Aorta (tissue), 5 donors: Measurements from ENCODE around the gene ELF3. TPM values are rescaled to one million over a fixed set of nuclear protein-coding genes. Genes with fewer than 3 reads are reported as not detected.
"Not testable (repeated sequence)": the region's sequence is repeated elsewhere in the genome, so short reads cannot be mapped to it uniquely, and the experiment has no call there.

Experiments used
- ATAC-seq: fragments of 200-7000 bp; cut with Tn5 transposase; one replicate; pipeline ENCODE4 v1.9.1; 2022; ENCODE audit warnings: moderate library complexity; ENCODE audit not compliant: low FRiP score
- DNase-seq, 2 donors: peaks; one replicate each; pipeline ENCODE4 v3.0.0-alpha.2; 2020
- H3K27ac ChIP-seq, 2 donors: one replicate each; pipeline ENCODE4 v1.5.1; 2013; ENCODE audit warnings: low read length in 2 of 2, mild to moderate bottlenecking in 2 of 2, moderate library complexity in 2 of 2, control low read depth in 1 of 2, inconsistent platforms in 1 of 2, low read depth in 1 of 2
- H3K27me3 ChIP-seq, 2 donors: one replicate each; pipeline ENCODE4 v1.6.1; 2013; ENCODE audit warnings: control low read depth in 1 of 2, low read length in 1 of 2, mild to moderate bottlenecking in 1 of 2, moderate library complexity in 1 of 2; ENCODE audit not compliant: insufficient read depth in 2 of 2, control insufficient read depth in 1 of 2
- H3K36me3 ChIP-seq, 2 donors: one replicate each; pipeline ENCODE4 v1.6.1; 2013; ENCODE audit warnings: control low read depth in 1 of 2, low read length in 1 of 2, mild to moderate bottlenecking in 1 of 2; ENCODE audit not compliant: insufficient read depth in 2 of 2, control insufficient read depth in 1 of 2
- H3K4me1 ChIP-seq, 2 donors: one replicate each; pipeline ENCODE4 v1.6.1; 2013; ENCODE audit warnings: low read length in 2 of 2, control low read depth in 1 of 2, mild to moderate bottlenecking in 1 of 2, moderate library complexity in 1 of 2; ENCODE audit not compliant: insufficient read depth in 2 of 2, control insufficient read depth in 1 of 2
- H3K4me3 ChIP-seq, 2 donors: one replicate each; pipeline ENCODE4 v1.5.1; 2013; ENCODE audit warnings: low read length in 2 of 2, control low read depth in 1 of 2, mild to moderate bottlenecking in 1 of 2
- H3K9me3 ChIP-seq: one replicate; pipeline ENCODE4 v1.6.1; 2013; ENCODE audit warnings: mild to moderate bottlenecking, low read length; ENCODE audit not compliant: control insufficient read depth
- WGBS, 2 donors: extraction: QIAGEN DNeasy Blood & Tissue Kit; methylation state at CpG; one replicate each; pipeline ENCODE4 v1.1.7; 2013; 5-methylcytosine and 5-hydroxymethylcytosine counted together
- intact Hi-C, 2 donors: fragments of 100-400 bp; cut with DNase I; formaldehyde crosslinking; loops; one replicate each; pipeline versions ENCODE4 v1.14.2 to v1.15.0; 2022
- microRNA-seq, 2 donors: library from miRNA; unstranded; fragments of <30 nt; microRNA quantifications; one replicate each; pipeline ENCODE4 v1.2.0, GENCODE V29; 2020
- polyA plus RNA-seq, 2 donors: library from polyadenylated mRNA; stranded (reverse); fragments of 200-250 nt; gene quantifications; one replicate each; pipeline ENCODE4 v1.2.3, GENCODE V29; 2013
- total RNA-seq, 2 donors: library from RNA; stranded (reverse); fragmentation: NEBNext Ultra II Directional; extraction: Animal tissue kit (Norgen Biotek cat#: 25700); gene quantifications; one replicate each; pipeline ENCODE4 v1.2.1, GENCODE V29; 2021
- donor health status: healthy with polysubstance abuse.
- donor health status: Bipolar disorder and iron deficiency.
- donor health status: DM: no; HTN: no; CAD: no.
- donor health status: DM: no; HTN: no; CAD: no.
- donor health status: DM: yes; HTN: yes; CAD: no.

Gene ELF3
- total and polyA plus RNA-seq, 4 donors, result 0.27 to 50.6 (median 1.5) TPM

GRCh38 chr1:202064889-202065312, 54.5 kb downstream of the ELF3 start:
- H3K4me3 ChIP-seq, H3K27ac ChIP-seq, intact Hi-C loops, ATAC-seq, H3K27me3 ChIP-seq, H3K4me1 ChIP-seq, H3K36me3 ChIP-seq, H3K9me3 ChIP-seq, DNase-seq: not testable (repeated sequence)
- 94 to 95% methylated on average over 10 of the region's 10 CpGs for WGBS, 2 donors

Small RNA genes within 50 kb of the gene (microRNA-seq; reads per million reads assigned to microRNA genes)
- 0 to 1.2 reads per million in 2 donors for gene MIR6740

Other genes with a start within 250 kb of the ELF3 start
- gene IPO9, start 181.4 kb upstream of the ELF3 start, total RNA-seq, result 10 to 100 TPM; 36.6 to 45.0 TPM
- 10 to 100 TPM; 12.0 to 27.7 TPM for gene IPO9, start 181.4 kb upstream of the ELF3 start, polyA plus RNA-seq
- gene SHISA4, start 121.7 kb upstream of the ELF3 start, total RNA-seq, result 10 to 100 TPM; 30.6 to 39.9 TPM
- 10 to 100 TPM; 76.1 to 93.1 TPM for gene SHISA4, start 121.7 kb upstream of the ELF3 start, polyA plus RNA-seq
- 100 to 1,000 TPM; 347 to 469 TPM for gene LMOD1, start 64.0 kb upstream of the ELF3 start, total RNA-seq
- 100 to 1,000 TPM; 368 to 601 TPM for gene LMOD1, start 64.0 kb upstream of the ELF3 start, polyA plus RNA-seq
- gene TIMM17A, start 55.1 kb upstream of the ELF3 start, total RNA-seq, result 10 to 100 TPM; 29.2 to 48.8 TPM
- gene TIMM17A, start 55.1 kb upstream of the ELF3 start, polyA plus RNA-seq, result 10 to 100 TPM; 34.4 to 77.4 TPM
- 10 to 100 TPM; 28.0 to 43.1 TPM for gene RNPEP, start 27.9 kb upstream of the ELF3 start, total RNA-seq
- gene RNPEP, start 27.9 kb upstream of the ELF3 start, polyA plus RNA-seq, result 10 to 100 TPM; 29.1 to 31.6 TPM
- under 1 TPM in 1 of 2 donors, not detected in 1; 0.06 TPM for gene GPR37L1, start 112.3 kb downstream of the ELF3 start, total RNA-seq
- not detected for gene GPR37L1, start 112.3 kb downstream of the ELF3 start, polyA plus RNA-seq
- gene ARL8A, start 134.2 kb downstream of the ELF3 start, total RNA-seq, result 10 to 100 TPM; 66.3 to 87.7 TPM
- gene ARL8A, start 134.2 kb downstream of the ELF3 start, polyA plus RNA-seq, result 10 to 100 TPM; 21.8 to 32.2 TPM
- gene PTPN7, start 150.0 kb downstream of the ELF3 start, total RNA-seq, result 1 to 10 TPM; 3.4 to 5.7 TPM
- 1 to 10 TPM in 1 of 2 donors, under 1 TPM in 1; 0.33 to 3.4 TPM for gene PTPN7, start 150.0 kb downstream of the ELF3 start, polyA plus RNA-seq
- 10 to 100 TPM; 31.7 to 35.6 TPM for gene LGR6, start 183.2 kb downstream of the ELF3 start, total RNA-seq
- 10 to 100 TPM; 11.6 to 67.8 TPM for gene LGR6, start 183.2 kb downstream of the ELF3 start, polyA plus RNA-seq